SK-N-SH treated with all-trans-retinoic acid at 6 μM for 48 hours (cell line): ENCODE results near the gene RMDN2.

Source experiments
- ATAC-seq: fragments of 200-7000 bp; cut with Tn5 transposase; 3 replicates; pipeline ENCODE4 v1.9.1; 2020; ENCODE audit warnings: mild to moderate bottlenecking, moderate library complexity
- ARNTL ChIP-seq: fragments of 450-650 bp; formaldehyde crosslinking; IDR thresholded peaks from 2 replicates; pipeline ENCODE4 v1.5.0; 2020; ENCODE audit warnings: low read depth, mild to moderate bottlenecking, moderate library complexity, borderline replicate concordance
- BACH2 ChIP-seq: fragments of 250-450 bp; sonication (Bioruptor Pico); IDR thresholded peaks from 2 replicates; pipeline ENCODE4 v1.9.0; 2021; ENCODE audit warnings: mild to moderate bottlenecking, borderline replicate concordance
- CSDC2 ChIP-seq: fragments of 250-450 bp; sonication (Bioruptor Pico); IDR thresholded peaks from 2 replicates; pipeline ENCODE4 v1.5.0; 2020; ENCODE audit warnings: mild to moderate bottlenecking, moderate library complexity
- ESRRG ChIP-seq: fragments of 250-450 bp; sonication (Bioruptor Pico); IDR thresholded peaks from 2 replicates; pipeline ENCODE4 v1.6.1; 2021; ENCODE audit warnings: mild to moderate bottlenecking
- GLIS3 ChIP-seq: fragments of 250-450 bp; sonication (Bioruptor Pico); IDR thresholded peaks from 2 replicates; pipeline ENCODE4 v1.5.0; 2020; ENCODE audit warnings: mild to moderate bottlenecking, moderate library complexity
- ISL1 ChIP-seq: fragments of 250-450 bp; sonication (Bioruptor Pico); IDR thresholded peaks from 2 replicates; pipeline ENCODE4 v2.1.2; 2022; ENCODE audit warnings: mild to moderate bottlenecking, moderate library complexity
- OSR1 ChIP-seq: fragments of 250-450 bp; sonication (Bioruptor Pico); IDR thresholded peaks from 2 replicates; pipeline ENCODE4 v1.8.0; 2022; ENCODE audit warnings: moderate library complexity, mild to moderate bottlenecking, inconsistent platforms
- PPARA ChIP-seq: fragments of 250-450 bp; sonication (Bioruptor Pico); IDR thresholded peaks from 2 replicates; pipeline ENCODE4 v1.5.0; 2020; ENCODE audit warnings: mild to moderate bottlenecking, borderline replicate concordance
- RARB ChIP-seq: fragments of 250-450 bp; sonication (Bioruptor Pico); IDR thresholded peaks from 2 replicates; pipeline ENCODE4 v1.8.0; 2021; ENCODE audit warnings: mild to moderate bottlenecking, moderate library complexity
- SNAI2 ChIP-seq: fragments of 250-450 bp; sonication (Bioruptor Pico); IDR thresholded peaks from 2 replicates; pipeline ENCODE4 v1.5.0; 2020; ENCODE audit warnings: mild to moderate bottlenecking, moderate library complexity
- TCF4 ChIP-seq: fragments of 250-450 bp; sonication (Bioruptor Pico); IDR thresholded peaks from 2 replicates; pipeline ENCODE4 v1.8.0; 2021; ENCODE audit warnings: mild to moderate bottlenecking, moderate library complexity, borderline replicate concordance
- TOX ChIP-seq: fragments of 250-450 bp; sonication (Bioruptor Pico); IDR thresholded peaks from 2 replicates; pipeline ENCODE4 v1.8.0; 2021; ENCODE audit warnings: mild to moderate bottlenecking, moderate library complexity, borderline replicate concordance
- ZC3H10 ChIP-seq: fragments of 250-450 bp; sonication (Bioruptor Pico); IDR thresholded peaks from 2 replicates; pipeline ENCODE4 v1.5.1; 2021; ENCODE audit warnings: mild to moderate bottlenecking, moderate library complexity
- ZFP3 ChIP-seq: fragments of 250-450 bp; sonication (Bioruptor Pico); IDR thresholded peaks from 2 replicates; pipeline ENCODE4 v1.5.0; 2020; ENCODE audit warnings: mild to moderate bottlenecking, moderate library complexity
- ZFP30 ChIP-seq: fragments of 450-650 bp; formaldehyde crosslinking; IDR thresholded peaks from 2 replicates; pipeline ENCODE4 v1.5.0; 2022; ENCODE audit warnings: mild to moderate bottlenecking, moderate library complexity
- ZNF565 ChIP-seq: fragments of 450-650 bp; formaldehyde crosslinking; conservative IDR thresholded peaks from 2 replicates; pipeline ENCODE4 v1.5.0; 2020; ENCODE audit warnings: low read depth, mild to moderate bottlenecking, moderate library complexity
- ZNF70 ChIP-seq: fragments of 450-650 bp; formaldehyde crosslinking; IDR thresholded peaks from 2 replicates; pipeline ENCODE4 v1.5.0; 2020; ENCODE audit warnings: mild to moderate bottlenecking, moderate library complexity
- ZNF8 ChIP-seq: fragments of 450-650 bp; formaldehyde crosslinking; IDR thresholded peaks from 2 replicates; pipeline ENCODE4 v1.5.0; 2020; ENCODE audit warnings: mild to moderate bottlenecking, moderate library complexity
- TF ChIP-seq, protein P1 (sequence below): fragments of 250-450 bp; sonication (Bioruptor Pico); IDR thresholded peaks from 2 replicates; pipeline ENCODE4 v1.5.1; 2021; ENCODE audit warnings: mild to moderate bottlenecking, moderate library complexity
- TF ChIP-seq, protein P2 (sequence below): fragments of 250-450 bp; sonication (Bioruptor Pico); IDR thresholded peaks from 2 replicates; pipeline ENCODE4 v1.5.0; 2020; ENCODE audit warnings: mild to moderate bottlenecking, moderate library complexity
- TF ChIP-seq, protein P3 (sequence below): fragments of 250-450 bp; sonication (Bioruptor Pico); IDR thresholded peaks from 2 replicates; pipeline ENCODE4 v1.8.0; 2020; ENCODE audit warnings: mild to moderate bottlenecking, moderate library complexity, borderline replicate concordance
- TF ChIP-seq, protein P4 (sequence below): fragments of 250-450 bp; sonication (Bioruptor Pico); IDR thresholded peaks from 2 replicates; pipeline ENCODE4 v1.5.1; 2020; ENCODE audit warnings: low read depth, mild to moderate bottlenecking, moderate library complexity
- TF ChIP-seq, protein P5 (sequence below): fragments of 250-450 bp; sonication (Bioruptor Pico); IDR thresholded peaks from 2 replicates; pipeline ENCODE4 v1.8.0; 2021; ENCODE audit warnings: low read depth, mild to moderate bottlenecking, moderate library complexity, borderline replicate concordance

The RMDN2 gene

DNA sequence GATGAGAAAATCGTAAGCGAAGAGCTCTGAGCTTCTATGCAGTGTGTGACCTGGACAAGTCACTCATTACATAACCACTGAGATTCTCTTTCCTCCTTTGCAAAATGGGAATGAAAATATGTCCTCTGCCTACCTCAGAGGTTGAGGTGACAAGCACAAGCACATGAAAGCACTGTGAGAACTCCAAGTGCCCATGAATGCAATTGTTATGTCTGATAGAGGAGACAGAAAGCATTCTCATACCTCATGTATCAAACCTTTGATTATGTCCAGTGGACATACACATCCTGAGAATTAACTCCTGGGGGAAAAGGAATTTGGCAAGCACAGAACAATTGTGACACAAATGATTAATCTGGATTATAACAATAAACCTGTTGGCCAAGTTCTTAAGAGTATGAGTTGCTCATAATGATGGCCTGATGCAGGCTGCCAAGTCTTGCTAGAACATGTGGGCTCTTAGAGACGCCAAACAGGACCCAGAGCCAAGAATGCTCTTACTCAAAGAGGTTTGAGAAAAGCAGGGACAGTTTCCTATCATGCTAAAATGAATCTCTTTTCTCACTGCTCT, 8.5 kb upstream of the RMDN2 start:
- ATAC-seq, result peak; percentile 87
- TF ChIP-seq ISL1 (CRISPR knock-in tag) (peak; percentile 100), RARB (CRISPR knock-in tag) (peak; percentile 87), SNAI2 (CRISPR knock-in tag) (peak; percentile 97), PPARA (CRISPR knock-in tag) (no peak), ZFP30 (CRISPR knock-in tag) (no peak), TOX (peak; percentile 94; the same call in 1 of the 2 replicates), CSDC2 (CRISPR knock-in tag) (peak; percentile 89), ZFP3 (CRISPR knock-in tag) (peak; percentile 80; the same call in 1 of the 2 replicates), ARNTL (CRISPR knock-in tag) (no peak), ZNF8 (no peak), ZNF70 (CRISPR knock-in tag) (no peak), TCF4 (CRISPR knock-in tag) (peak; percentile 83; the same call in 1 of the 2 replicates), ESRRG (CRISPR knock-in tag) (peak; percentile 68; the same call in 1 of the 2 replicates), BACH2 (CRISPR knock-in tag) (no peak), ZNF565 (CRISPR knock-in tag) (no peak), GLIS3 (CRISPR knock-in tag) (peak; percentile 92), ZC3H10 (CRISPR knock-in tag) (no peak; the same call in 1 of the 2 replicates), OSR1 (CRISPR knock-in tag) (no peak)
- TF ChIP-seq, protein P1, sequence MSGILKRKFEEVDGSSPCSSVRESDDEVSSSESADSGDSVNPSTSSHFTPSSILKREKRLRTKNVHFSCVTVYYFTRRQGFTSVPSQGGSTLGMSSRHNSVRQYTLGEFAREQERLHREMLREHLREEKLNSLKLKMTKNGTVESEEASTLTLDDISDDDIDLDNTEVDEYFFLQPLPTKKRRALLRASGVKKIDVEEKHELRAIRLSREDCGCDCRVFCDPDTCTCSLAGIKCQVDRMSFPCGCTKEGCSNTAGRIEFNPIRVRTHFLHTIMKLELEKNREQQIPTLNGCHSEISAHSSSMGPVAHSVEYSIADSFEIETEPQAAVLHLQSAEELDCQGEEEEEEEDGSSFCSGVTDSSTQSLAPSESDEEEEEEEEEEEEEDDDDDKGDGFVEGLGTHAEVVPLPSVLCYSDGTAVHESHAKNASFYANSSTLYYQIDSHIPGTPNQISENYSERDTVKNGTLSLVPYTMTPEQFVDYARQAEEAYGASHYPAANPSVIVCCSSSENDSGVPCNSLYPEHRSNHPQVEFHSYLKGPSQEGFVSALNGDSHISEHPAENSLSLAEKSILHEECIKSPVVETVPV (CRISPR knock-in tag), result peak; percentile 97
- TF ChIP-seq, protein P2, sequence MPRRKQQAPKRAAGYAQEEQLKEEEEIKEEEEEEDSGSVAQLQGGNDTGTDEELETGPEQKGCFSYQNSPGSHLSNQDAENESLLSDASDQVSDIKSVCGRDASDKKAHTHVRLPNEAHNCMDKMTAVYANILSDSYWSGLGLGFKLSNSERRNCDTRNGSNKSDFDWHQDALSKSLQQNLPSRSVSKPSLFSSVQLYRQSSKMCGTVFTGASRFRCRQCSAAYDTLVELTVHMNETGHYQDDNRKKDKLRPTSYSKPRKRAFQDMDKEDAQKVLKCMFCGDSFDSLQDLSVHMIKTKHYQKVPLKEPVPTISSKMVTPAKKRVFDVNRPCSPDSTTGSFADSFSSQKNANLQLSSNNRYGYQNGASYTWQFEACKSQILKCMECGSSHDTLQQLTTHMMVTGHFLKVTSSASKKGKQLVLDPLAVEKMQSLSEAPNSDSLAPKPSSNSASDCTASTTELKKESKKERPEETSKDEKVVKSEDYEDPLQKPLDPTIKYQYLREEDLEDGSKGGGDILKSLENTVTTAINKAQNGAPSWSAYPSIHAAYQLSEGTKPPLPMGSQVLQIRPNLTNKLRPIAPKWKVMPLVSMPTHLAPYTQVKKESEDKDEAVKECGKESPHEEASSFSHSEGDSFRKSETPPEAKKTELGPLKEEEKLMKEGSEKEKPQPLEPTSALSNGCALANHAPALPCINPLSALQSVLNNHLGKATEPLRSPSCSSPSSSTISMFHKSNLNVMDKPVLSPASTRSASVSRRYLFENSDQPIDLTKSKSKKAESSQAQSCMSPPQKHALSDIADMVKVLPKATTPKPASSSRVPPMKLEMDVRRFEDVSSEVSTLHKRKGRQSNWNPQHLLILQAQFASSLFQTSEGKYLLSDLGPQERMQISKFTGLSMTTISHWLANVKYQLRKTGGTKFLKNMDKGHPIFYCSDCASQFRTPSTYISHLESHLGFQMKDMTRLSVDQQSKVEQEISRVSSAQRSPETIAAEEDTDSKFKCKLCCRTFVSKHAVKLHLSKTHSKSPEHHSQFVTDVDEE, result peak; percentile 87
- TF ChIP-seq, protein P3, sequence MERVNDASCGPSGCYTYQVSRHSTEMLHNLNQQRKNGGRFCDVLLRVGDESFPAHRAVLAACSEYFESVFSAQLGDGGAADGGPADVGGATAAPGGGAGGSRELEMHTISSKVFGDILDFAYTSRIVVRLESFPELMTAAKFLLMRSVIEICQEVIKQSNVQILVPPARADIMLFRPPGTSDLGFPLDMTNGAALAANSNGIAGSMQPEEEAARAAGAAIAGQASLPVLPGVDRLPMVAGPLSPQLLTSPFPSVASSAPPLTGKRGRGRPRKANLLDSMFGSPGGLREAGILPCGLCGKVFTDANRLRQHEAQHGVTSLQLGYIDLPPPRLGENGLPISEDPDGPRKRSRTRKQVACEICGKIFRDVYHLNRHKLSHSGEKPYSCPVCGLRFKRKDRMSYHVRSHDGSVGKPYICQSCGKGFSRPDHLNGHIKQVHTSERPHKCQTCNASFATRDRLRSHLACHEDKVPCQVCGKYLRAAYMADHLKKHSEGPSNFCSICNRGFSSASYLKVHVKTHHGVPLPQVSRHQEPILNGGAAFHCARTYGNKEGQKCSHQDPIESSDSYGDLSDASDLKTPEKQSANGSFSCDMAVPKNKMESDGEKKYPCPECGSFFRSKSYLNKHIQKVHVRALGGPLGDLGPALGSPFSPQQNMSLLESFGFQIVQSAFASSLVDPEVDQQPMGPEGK (CRISPR knock-in tag), result peak; percentile 98
- TF ChIP-seq, protein P4, sequence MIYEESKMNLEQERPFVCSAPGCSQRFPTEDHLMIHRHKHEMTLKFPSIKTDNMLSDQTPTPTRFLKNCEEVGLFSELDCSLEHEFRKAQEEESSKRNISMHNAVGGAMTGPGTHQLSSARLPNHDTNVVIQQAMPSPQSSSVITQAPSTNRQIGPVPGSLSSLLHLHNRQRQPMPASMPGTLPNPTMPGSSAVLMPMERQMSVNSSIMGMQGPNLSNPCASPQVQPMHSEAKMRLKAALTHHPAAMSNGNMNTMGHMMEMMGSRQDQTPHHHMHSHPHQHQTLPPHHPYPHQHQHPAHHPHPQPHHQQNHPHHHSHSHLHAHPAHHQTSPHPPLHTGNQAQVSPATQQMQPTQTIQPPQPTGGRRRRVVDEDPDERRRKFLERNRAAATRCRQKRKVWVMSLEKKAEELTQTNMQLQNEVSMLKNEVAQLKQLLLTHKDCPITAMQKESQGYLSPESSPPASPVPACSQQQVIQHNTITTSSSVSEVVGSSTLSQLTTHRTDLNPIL (CRISPR knock-in tag), result peak; percentile 96
- TF ChIP-seq, protein P5, sequence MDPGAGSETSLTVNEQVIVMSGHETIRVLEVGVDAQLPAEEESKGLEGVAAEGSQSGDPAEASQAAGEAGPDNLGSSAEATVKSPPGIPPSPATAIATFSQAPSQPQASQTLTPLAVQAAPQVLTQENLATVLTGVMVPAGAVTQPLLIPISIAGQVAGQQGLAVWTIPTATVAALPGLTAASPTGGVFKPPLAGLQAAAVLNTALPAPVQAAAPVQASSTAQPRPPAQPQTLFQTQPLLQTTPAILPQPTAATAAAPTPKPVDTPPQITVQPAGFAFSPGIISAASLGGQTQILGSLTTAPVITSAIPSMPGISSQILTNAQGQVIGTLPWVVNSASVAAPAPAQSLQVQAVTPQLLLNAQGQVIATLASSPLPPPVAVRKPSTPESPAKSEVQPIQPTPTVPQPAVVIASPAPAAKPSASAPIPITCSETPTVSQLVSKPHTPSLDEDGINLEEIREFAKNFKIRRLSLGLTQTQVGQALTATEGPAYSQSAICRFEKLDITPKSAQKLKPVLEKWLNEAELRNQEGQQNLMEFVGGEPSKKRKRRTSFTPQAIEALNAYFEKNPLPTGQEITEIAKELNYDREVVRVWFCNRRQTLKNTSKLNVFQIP, result peak; percentile 95; the same call in 1 of the 2 replicates
